HUES6 (cell line): ENCODE data around the gene PKDCC.

Source experiments
- H3K27ac ChIP-seq: 2 replicates; pipeline ENCODE4 v1.7.0; 2013; ENCODE audit warnings: low read depth, mild to moderate bottlenecking, low read length, inconsistent platforms
- H3K27me3 ChIP-seq: 2 replicates; pipeline ENCODE4 v1.6.1; 2013; ENCODE audit warnings: low read length; ENCODE audit not compliant: control insufficient read depth, insufficient read depth
- H3K36me3 ChIP-seq: 2 replicates; pipeline ENCODE4 v1.6.1; 2013; ENCODE audit warnings: low read length; ENCODE audit not compliant: control insufficient read depth, insufficient read depth
- H3K4me1 ChIP-seq: 2 replicates; pipeline ENCODE4 v1.6.1; 2013; ENCODE audit warnings: low read length; ENCODE audit not compliant: control insufficient read depth, insufficient read depth
- H3K4me3 ChIP-seq: 2 replicates; pipeline ENCODE4 v1.5.1; 2013; ENCODE audit warnings: low read depth, low read length
- H3K9ac ChIP-seq: one replicate; pipeline ENCODE4 v1.6.1; 2013; ENCODE audit warnings: mild to moderate bottlenecking, low read length
- H3K9me3 ChIP-seq: 2 replicates; pipeline ENCODE4 v1.6.1; 2013; ENCODE audit warnings: low read depth, low read length; ENCODE audit not compliant: control insufficient read depth, insufficient read depth

Gene PKDCC

DNA sequence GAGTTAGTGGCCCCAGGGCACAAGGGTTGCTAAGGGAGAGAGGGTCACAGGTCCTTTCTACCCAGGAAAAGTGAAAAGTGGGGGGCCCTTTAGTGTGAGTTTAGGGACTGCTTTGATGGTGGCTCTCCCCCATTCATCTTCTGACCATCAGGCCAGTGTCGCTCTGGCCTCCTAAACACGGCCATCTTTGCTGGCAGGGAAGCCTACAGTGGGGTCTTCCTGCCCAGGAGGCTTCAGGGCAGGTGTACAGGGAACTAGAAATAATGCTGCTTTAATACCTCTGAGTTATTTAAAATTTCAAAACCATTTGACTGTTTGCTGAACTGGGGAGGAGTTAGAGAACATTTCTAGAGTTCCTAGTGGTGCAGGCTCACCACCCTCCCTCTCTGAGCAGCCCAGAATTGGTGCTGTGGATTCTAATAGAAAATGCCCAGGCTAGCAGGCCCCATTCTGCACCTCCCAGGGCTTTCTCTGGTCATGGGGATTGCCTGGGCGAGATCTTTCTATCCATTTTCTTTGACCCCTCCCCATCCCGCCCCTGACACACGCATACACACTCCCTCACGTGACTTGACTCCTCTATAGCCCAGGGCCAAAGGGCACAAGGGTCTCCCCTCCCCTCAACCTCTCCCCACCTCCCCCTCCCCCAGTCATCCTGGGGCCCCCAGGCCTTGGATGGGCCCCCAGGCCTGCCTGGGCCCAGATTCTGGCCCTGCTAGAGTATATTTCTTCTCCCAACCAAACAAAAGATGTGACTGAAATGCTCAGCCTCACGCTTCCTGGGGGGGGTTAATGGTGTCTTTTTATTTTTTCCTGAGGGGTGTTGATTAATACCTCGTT is 3.1 kb downstream of the PKDCC start:
- Histone ChIP-seq H3K27ac (no peak overlapping the region), H3K4me3 (peak overlapping the region; percentile 78; the same call in 1 of the 2 replicates), H3K9me3 (no peaks in the 10 kb centered on the region), H3K27me3 (peaks cover 24% of the 10 kb centered on the region), H3K4me1 (peaks cover 65% of the 10 kb centered on the region), H3K36me3 (peaks cover 5% of the 10 kb centered on the region; the same call in 1 of the 2 replicates), H3K9ac (peak overlapping the region; percentile 11)

DNA sequence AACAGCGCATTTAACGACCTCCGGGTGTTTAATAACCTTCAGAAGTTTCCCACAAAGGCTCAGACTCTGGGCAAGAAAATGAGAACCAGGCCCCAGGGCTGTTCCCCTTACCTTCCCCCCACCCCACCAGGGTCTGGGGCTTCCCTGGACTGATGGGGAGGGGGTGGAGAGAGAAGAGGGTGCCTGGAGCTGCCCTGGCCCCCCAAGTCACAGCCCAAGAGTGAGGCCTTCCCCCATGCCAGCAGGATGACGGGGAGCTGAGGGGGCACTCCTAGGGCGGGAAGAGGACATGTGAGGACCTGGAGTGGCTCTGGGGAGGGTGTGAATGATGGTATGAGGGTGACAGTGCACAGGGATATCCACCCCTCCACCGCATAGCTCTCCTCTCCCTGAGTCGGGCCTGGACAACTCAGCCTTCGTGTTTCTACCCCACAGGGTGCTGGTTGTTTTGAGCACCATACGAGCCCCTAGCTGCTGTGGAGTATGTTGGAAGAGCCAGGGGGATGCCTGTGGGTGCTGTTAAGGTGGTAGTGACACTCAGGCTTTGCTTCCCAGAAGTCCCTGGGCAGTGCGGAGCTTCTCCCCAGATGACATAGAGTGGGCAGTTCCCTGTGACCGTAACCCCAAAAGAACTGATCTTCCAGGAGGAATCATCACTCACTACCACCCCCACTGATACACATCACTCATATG is 3.9 kb downstream of the PKDCC start:
- H3K4me3 ChIP-seq = no peak overlapping the region
- no peak overlapping the region for H3K9ac ChIP-seq

GRCh38 chr2:42052702-42053481 is 5.1 kb downstream of the PKDCC start:
- peaks cover 24% of the 10 kb centered on the region for H3K27me3 ChIP-seq
- H3K9ac ChIP-seq = no peak overlapping the region
- no peak overlapping the region; the same call in 1 of the 2 replicates for H3K4me3 ChIP-seq
- no peak overlapping the region for H3K27ac ChIP-seq
- H3K9me3 ChIP-seq = no peaks in the 10 kb centered on the region
- peaks cover 22% of the 10 kb centered on the region for H3K36me3 ChIP-seq
- H3K4me1 ChIP-seq = peaks cover 64% of the 10 kb centered on the region

More for the DNA sequence above, 3.9 kb downstream of the PKDCC start:
- Histone ChIP-seq H3K4me1 (peaks cover 64% of the 10 kb centered on the region), H3K27me3 (peaks cover 24% of the 10 kb centered on the region), H3K36me3 (peaks cover 10% of the 10 kb centered on the region), H3K9me3 (no peaks in the 10 kb centered on the region), H3K27ac (no peak overlapping the region)

DNA sequence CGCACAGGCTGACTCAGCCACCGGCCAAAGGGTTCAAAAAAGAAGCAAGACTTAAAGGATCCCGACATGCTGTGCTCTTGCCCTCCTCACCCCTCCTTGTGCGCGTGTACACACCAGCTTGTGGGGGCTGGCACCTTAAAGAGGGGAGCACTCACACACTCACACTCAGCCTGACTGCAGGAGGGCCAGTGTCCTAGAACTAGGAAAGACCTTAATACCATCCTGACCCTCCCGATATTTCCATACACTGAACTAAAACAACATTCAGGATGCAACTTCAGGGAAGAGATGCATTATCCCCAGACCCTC is 5.6 kb downstream of the PKDCC start:
- Histone ChIP-seq H3K36me3 (peaks cover 25% of the 10 kb centered on the region), H3K27ac (no peak overlapping the region), H3K9ac (no peak overlapping the region), H3K9me3 (no peaks in the 10 kb centered on the region), H3K4me1 (peaks cover 64% of the 10 kb centered on the region), H3K4me3 (no peak overlapping the region), H3K27me3 (peaks cover 23% of the 10 kb centered on the region)

GRCh38 chr2:42053791-42054701 is 6.2 kb downstream of the PKDCC start:
- Histone ChIP-seq H3K4me1 (peaks cover 59% of the 10 kb centered on the region), H3K27ac (no peak overlapping the region), H3K9ac (no peak overlapping the region), H3K36me3 (peaks cover 30% of the 10 kb centered on the region), H3K9me3 (no peaks in the 10 kb centered on the region), H3K4me3 (no peak overlapping the region), H3K27me3 (peaks cover 17% of the 10 kb centered on the region)

DNA sequence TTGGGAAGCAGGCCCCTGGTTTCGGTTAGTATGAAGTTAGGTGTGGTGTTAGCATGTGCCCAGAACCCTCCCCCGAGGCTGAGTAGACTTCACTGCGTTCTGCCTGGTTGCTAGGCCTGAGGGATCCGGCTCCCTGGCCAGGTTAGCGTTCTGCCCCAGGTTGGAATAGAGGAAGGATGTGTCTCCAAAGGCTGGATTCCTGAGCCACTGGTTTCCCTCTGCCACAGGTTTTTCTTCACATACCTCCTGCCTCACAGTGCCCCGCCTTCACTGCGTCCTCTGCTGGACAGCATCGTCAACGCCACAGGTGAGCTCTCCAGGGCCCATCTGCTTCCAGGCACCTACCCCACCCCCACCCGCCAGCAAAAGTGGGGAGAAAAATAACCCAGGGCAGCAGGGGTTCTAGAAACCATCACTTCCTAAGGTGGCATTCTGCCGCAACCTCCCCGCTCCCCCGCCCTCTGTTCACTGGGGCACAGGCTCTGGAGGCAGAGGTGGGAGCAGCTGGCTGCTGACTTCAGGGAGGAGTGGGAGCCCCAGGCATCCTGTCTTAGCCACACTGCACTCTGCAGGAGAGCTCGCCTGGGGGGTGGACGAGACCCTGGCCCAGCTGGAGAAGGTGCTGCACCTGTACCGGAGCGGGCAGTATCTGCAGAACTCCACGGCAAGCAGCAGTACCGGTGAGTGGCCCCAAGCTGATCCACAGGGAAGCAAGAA is 7.1 kb downstream of the PKDCC start:
- Histone ChIP-seq H3K9me3 (no peaks in the 10 kb centered on the region), H3K9ac (no peak overlapping the region), H3K27ac (no peak overlapping the region), H3K4me3 (no peak overlapping the region), H3K27me3 (peaks cover 9% of the 10 kb centered on the region), H3K36me3 (peaks cover 35% of the 10 kb centered on the region), H3K4me1 (peaks cover 51% of the 10 kb centered on the region)

GRCh38 chr2:42055573-42056514 is 8.0 kb downstream of the PKDCC start:
- Histone ChIP-seq H3K9ac (no peak overlapping the region), H3K27ac (no peak overlapping the region), H3K4me3 (no peak overlapping the region), H3K27me3 (no peaks in the 10 kb centered on the region), H3K4me1 (peaks cover 41% of the 10 kb centered on the region), H3K36me3 (peaks cover 35% of the 10 kb centered on the region), H3K9me3 (no peaks in the 10 kb centered on the region)

GRCh38 chr2:42057159-42057901 is 9.5 kb downstream of the PKDCC start:
- Histone ChIP-seq H3K9me3 (no peaks in the 10 kb centered on the region), H3K9ac (no peak overlapping the region), H3K4me1 (peaks cover 32% of the 10 kb centered on the region), H3K27me3 (no peaks in the 10 kb centered on the region), H3K36me3 (peaks cover 35% of the 10 kb centered on the region), H3K4me3 (no peak overlapping the region), H3K27ac (no peak overlapping the region)

DNA sequence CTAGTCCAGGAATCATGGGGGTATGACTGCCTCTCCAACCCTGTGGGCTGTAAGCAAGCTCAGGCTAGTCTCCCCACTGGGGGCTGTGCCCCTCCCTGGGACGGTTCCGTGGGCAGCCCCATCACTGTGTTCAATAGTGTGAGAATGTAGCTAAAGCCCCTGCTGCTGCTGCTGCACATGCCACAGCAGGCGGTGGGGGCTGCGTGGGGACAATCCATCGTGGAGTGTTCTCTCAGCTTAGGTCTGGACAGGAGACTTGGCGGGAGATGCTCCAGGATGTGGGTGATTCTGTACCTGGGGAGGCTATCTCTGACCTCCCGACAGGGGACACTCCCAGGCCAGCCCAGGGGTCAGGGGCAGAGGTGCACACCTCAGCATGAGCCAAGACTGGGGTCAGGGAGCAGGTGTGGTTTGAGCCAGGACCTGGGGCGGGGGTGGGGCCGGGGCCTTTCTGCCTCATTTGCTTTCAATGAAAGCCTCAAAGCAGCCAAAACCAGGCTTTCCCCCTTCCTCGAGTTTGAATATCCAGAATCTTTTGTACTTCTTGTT is 10.2 kb downstream of the PKDCC start:
- Histone ChIP-seq H3K27ac (no peak overlapping the region), H3K27me3 (no peaks in the 10 kb centered on the region), H3K36me3 (peaks cover 35% of the 10 kb centered on the region), H3K4me1 (peaks cover 27% of the 10 kb centered on the region), H3K4me3 (no peak overlapping the region), H3K9ac (no peak overlapping the region), H3K9me3 (no peaks in the 10 kb centered on the region)
